ENCODE data around the gene LIPC.

GRCh38 chr15:58430224-58430787 lies 1.5 kb upstream of the LIPC start:
- TF ChIP-seq CTCF (IDR thresholded peaks at IDR 0.05; ENCODE audit: borderline replicate concordance, extremely low read depth, low read length, poor library complexity, severe bottlenecking) (no peak), EZH2 (IDR thresholded peaks at IDR 0.05; ENCODE audit: borderline replicate concordance, low read depth, low read length, severe bottlenecking) (no peak)

Data from DND-41 (cell line).